ENCODE measurements around the gene ELFN2.
A peak's percentile ranks its signal among the peaks of the same experiment; 100 is the strongest.

Gene ELFN2

GRCh38 chr22:37454857-37455686, 27.8 kb upstream of the ELFN2 start:
- no peak for DNase-seq

DNA sequence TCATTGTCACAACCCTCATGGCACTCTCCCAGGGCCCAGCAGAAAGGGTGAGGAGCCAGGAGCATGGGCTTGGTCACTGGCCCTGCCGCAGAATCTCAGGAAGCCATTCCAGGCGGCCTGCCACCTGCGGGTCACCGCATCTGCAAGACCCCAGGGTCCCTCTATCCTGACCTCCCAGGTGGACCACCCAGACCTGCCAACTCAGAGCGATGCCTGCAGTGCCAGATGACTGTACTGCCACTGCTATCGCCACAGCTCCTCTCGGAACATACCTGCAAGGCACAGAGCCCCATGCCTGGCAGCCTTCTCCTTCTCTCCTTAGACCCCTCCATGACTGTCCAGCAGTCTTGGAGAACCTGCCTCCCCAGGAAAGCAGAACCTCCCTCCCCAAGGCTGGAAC, 26.4 kb upstream of the ELFN2 start:
- no peak for DNase-seq

DNA sequence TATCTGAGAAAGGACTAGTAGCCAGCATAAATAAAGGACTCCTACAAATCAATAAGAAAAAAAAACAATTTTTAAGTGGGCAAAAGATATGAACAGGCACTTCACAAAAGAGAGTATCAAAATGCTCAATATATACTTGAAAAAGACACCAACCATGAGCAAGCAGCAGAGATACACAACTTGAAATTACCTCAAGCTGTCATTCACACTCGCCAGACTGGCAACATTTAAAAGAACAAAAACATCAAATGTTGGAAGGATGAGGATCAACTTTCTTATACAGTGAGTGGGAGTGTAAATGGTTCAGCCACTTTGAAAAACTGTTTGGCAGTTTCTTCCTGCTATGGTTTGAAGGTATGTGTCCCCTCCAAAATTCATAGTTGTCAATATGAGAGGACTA, 23.9 kb upstream of the ELFN2 start:
- DNase-seq: no peak

DNA sequence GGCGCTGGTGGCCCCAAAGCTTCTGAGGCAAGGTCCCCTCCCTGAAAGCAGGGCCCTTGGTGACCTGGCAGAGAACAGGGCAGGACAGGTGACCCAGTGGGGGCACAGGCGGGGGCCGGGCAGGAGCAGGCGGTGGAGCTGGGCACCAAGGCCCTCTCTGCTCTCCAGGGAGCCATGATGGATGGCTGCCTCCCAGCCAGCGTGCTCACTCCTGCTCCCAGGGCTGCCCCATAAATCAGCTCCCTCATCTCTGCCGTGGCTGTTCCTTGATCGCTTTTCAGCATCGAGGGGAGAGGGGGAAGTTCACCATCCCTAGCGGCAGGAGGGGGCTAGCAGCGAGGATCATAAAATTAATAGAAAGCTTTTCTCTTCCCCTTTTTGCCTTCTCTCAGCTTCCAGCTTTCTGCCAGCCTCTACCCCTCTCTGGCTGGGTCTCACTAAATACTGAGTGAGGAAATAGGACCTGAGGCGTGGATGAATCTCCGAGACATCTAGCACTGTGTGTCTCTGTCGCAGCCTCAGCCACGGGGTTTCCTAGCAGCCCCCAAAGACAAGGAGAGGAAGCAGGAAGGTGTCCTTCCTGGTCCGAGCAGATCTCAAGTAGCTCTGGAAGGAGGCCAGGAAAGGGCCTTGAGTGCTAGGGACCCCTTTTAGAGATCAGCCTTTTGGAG, 22.2 kb upstream of the ELFN2 start:
- DNase-seq: no peak

DNA sequence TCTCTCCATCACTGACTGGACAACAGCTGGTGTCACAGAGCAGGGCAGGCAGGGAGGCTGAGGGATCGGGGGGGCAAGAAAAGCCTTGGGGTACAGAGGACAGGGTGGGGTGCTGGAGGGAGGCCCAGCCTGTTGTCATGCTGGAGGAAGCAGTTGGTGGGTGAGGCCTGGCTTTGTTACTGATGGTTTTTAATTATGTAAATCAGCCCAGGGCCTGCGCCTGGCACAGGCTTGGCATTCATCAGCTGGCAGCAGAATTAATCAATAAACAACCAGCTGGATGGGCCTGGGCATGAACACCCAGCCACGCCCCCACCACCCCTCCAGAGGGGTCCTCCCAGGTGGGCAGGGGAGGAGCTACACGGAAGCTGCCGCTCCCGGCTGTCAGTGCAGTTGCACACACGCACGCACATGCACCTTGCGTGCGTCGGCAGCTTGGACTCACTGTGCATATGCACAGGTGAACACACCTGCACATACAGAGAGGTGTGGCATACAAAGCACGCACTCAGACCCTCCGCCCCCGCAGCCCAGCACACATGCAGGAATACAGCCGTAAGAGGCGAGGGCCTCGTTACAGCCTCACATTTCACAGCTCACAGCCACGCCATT, 21.3 kb upstream of the ELFN2 start:
- DNase-seq: no peak

DNA sequence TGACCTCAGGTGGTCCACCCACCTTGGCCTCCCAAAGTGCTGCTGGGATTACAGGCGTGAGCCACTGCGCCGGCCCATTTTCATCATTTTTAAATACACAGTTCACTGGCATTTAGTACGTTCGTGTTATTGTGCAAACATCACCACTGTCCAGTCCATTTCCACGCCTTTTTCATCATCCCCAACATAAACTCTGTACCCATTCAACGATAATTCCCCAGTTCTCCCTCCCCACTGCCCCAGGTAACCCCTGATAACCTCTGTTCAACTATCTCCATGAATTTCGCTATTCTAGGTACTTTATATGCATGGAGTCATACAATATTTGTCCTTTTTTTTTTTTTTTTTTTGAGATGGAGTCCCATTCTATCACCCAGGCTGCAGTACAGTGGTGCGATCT, 18.2 kb upstream of the ELFN2 start:
- DNase-seq: no peak

DNA sequence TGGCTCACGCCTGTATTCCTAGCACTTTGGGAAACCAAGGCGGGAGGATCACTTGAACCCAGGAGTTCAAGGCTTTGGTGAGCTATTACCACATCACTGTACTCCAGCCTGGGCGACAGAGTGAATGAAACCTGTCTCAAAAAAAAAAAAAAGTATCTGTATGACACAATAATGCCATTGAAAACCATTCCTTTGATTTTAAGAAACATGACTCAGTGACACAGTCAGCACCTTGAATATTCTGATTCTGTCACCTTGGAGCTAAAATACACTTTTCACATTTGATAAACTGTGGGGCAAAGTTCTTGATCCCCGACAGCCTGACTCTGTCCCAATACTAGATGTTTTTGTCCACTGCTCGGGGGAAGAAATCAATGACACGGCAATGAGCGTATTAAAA, 16.7 kb upstream of the ELFN2 start:
- no peak for DNase-seq

GRCh38 chr22:37443086-37443485, 15.8 kb upstream of the ELFN2 start:
- DNase-seq: no peak

DNA sequence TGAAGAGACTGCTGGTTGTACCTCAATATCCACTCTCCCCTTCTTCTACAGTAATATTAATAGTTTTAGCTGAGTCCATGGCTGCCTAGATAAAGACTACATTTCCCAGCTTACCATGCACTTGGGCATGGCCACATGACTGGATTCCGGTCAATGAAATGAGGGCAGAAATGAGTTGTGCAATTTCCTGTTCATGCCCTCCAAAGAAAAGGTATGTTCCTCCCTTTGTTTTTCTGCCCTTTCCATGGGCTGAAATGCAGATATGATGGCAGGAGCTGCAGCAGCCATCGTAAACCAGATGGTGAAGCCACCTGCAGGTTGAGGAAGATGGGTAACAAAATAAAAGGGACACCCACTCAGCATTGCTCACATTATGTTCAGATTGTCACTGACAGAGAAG, 15.3 kb upstream of the ELFN2 start:
- DNase-seq: no peak

DNA sequence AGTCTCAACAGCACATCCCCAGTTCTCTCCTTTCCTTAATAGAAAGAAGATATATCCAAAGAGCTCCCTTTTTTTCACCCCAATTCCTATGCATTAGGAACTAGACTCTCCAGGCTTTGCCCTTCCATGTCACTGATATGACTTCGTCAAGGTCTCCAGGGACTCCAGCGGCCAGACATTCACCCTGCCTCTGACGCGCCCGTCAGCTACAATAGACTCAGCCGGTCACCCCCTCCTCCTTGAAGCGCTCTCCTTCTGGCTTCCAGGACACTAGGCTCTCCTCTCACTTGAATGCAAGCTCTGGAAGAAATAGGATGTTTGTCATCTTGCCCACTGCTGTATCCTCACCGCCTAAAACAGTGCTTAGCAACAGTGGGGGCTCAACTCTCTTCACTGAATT, 14.9 kb upstream of the ELFN2 start:
- DNase-seq: no peak

DNA sequence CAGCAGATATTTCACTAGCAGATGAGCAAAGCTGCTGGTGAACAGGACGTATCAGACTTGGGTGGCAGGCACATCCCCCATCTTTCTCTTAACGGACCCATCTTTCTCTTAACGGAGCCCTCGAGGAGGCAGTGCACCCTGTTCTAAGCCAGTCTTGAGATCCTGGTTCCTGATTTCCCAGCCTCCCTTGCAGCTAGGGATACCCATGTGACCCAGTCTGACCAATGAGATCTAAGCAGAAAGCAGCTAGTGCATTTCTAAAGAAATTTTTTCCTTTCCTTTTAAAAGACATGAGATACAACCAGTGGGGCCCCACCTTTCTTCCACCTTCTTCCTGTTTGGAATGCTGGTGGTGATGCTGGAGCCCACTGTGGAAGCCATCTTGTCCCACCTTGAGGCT, 13.6 kb upstream of the ELFN2 start:
- no peak for DNase-seq

DNA sequence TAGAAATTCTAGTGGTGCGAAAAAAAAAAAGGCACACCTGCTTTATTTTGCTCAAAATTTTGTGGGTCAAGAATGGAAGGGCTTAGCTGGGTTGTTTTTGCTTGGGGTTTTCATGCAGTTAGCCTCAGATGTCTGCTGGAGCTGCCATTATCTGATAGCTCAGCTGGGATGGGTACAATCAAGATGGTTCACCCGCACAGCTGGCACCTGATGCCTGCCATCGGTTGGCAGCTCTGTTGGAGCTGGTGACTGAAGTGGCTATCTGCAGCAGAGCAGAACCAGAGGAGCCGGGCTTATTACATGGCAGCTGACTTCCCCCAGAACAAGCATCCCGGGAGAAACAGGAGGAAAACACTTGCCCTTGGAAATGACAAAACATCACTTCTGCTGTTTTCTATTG, 12.1 kb upstream of the ELFN2 start:
- no peak for DNase-seq

- no peak for DNase-seq
Measured at GRCh38 chr22:37435970-37436603, 8.8 kb upstream of the ELFN2 start.

DNA sequence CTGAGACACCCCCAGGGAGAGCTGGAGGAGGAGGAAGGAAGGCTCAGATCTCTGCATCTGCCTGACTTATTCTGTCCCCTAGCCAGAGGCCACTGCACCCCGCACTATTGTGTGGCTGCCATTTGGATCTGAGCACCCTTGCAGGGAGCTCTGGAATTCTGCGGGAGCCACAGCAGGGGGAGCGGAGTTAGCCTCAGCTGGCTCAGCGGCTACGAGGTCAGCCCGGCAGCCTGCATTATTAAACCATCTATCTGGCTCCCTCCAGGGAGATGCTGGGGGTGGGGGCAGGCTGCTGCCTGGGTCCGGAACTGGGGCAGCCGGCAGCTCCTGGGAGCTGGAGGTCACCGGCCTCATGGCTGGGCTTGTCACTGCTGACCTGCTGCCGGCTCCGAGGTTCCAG, 6.5 kb upstream of the ELFN2 start:
- no peak for DNase-seq

GRCh38 chr22:37432708-37433054, 5.4 kb upstream of the ELFN2 start:
- DNase-seq: no peak

GRCh38 chr22:37431801-37432707, 4.8 kb upstream of the ELFN2 start:
- no peak for DNase-seq

GRCh38 chr22:37431366-37431765, 4.1 kb upstream of the ELFN2 start:
- no peak for DNase-seq

- DNase-seq: no peak
Measured at GRCh38 chr22:37430941-37431340, 3.7 kb upstream of the ELFN2 start.

- DNase-seq: peak; percentile 77
Measured at GRCh38 chr22:37428649-37429586, 1.6 kb upstream of the ELFN2 start.

DNA sequence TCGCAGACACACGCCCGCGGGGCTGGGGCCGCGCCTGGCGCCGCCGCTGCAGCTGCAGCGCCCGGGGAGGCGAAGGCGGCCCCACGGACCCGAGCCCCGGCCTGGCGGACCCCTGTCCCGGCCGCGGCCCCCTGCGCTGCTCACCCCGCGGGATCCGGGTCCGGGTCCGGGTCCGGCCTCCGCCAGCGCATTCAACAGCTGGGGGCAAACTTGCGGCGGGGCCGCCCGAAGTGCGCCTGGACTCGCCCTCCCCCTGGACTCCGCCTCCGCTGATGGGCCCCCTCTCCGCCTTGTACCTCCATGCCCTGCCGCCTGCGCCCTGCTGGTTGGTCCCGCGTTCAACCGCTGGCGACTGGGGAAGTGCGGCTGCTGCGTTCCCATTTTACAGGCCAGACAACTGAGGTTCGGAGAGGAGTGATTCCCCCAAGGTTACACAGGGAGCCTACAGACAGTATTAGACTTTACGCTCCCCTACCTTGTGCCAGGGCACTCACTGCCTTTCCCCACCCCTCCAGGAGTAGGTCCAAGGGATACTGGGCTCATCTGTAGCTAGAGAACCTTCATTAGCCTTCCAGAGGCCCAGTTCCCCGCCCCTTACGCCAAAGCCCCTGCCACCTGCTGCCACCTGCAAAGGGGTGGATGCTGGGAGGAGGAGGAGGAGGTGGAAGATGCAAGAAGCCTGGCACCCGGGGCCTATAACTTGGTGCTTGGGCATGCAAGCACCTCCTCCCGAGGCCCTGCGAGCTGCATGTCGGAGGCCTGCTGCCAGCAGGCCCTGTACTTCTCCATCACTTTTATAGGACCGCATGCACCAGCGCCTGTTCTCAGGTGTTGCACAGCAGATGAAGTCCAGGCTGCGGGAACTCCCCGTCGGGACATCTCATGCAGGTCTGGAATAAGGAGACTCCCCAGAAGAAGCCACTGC, 694 bp upstream of the ELFN2 start:
- no peak for DNase-seq
